ENCODE data around the gene IRF5.

DNA sequence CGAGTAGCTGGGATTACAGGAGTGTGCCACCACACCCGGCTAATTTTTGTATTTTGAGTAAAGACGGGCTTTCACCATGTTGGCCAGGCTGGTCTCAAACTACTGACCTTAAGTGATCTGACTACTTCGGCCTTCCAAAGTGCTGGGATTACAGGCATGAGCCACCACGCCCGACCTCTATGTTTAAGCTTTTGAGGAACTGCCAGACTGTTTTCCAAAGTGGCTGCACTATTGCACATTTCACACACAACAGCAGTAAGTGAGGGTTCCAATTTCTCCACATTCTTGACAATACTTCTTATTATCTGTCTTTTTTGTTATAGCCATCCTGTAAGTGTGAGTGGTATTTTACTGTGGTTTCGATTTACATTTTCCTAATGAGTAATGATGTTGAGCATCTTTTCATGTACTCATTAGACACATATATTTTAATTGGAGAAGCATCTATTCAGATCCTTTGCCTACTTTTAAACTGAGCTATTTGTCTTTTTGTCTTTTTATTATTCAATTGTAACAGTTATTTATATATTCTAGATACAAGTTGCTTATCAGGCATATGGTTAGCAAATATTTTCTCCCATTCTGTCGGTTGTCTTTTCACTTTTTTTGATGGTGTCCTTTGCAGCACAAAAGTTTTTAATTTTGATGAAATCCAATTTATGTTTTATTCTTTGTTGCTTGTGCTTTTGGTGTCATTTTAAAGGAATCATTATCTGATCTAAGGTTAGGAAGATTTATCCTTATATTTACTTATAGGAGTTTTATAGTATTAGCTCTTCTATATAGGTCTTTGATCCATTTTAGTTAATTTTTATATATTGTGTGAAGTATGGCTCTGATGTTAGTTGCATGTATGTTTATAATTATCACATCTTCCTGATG lies 12.8 kb upstream of the IRF5 start:
- TF ChIP-seq, protein P1, sequence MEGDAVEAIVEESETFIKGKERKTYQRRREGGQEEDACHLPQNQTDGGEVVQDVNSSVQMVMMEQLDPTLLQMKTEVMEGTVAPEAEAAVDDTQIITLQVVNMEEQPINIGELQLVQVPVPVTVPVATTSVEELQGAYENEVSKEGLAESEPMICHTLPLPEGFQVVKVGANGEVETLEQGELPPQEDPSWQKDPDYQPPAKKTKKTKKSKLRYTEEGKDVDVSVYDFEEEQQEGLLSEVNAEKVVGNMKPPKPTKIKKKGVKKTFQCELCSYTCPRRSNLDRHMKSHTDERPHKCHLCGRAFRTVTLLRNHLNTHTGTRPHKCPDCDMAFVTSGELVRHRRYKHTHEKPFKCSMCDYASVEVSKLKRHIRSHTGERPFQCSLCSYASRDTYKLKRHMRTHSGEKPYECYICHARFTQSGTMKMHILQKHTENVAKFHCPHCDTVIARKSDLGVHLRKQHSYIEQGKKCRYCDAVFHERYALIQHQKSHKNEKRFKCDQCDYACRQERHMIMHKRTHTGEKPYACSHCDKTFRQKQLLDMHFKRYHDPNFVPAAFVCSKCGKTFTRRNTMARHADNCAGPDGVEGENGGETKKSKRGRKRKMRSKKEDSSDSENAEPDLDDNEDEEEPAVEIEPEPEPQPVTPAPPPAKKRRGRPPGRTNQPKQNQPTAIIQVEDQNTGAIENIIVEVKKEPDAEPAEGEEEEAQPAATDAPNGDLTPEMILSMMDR (IDR thresholded peaks at IDR 0.05): no peak
- TF ChIP-seq POLR2AphosphoS5 (IDR thresholded peaks at IDR 0.05; ENCODE audit: low read depth, low read length) (no peak), TCF7L2 (IDR thresholded peaks at IDR 0.05; ENCODE audit: low read depth, low read length) (no peak), SIN3A (IDR thresholded peaks at IDR 0.05; ENCODE audit: borderline replicate concordance, insufficient read depth, low read depth, low read length) (no peak)
- TF ChIP-seq, protein P2, sequence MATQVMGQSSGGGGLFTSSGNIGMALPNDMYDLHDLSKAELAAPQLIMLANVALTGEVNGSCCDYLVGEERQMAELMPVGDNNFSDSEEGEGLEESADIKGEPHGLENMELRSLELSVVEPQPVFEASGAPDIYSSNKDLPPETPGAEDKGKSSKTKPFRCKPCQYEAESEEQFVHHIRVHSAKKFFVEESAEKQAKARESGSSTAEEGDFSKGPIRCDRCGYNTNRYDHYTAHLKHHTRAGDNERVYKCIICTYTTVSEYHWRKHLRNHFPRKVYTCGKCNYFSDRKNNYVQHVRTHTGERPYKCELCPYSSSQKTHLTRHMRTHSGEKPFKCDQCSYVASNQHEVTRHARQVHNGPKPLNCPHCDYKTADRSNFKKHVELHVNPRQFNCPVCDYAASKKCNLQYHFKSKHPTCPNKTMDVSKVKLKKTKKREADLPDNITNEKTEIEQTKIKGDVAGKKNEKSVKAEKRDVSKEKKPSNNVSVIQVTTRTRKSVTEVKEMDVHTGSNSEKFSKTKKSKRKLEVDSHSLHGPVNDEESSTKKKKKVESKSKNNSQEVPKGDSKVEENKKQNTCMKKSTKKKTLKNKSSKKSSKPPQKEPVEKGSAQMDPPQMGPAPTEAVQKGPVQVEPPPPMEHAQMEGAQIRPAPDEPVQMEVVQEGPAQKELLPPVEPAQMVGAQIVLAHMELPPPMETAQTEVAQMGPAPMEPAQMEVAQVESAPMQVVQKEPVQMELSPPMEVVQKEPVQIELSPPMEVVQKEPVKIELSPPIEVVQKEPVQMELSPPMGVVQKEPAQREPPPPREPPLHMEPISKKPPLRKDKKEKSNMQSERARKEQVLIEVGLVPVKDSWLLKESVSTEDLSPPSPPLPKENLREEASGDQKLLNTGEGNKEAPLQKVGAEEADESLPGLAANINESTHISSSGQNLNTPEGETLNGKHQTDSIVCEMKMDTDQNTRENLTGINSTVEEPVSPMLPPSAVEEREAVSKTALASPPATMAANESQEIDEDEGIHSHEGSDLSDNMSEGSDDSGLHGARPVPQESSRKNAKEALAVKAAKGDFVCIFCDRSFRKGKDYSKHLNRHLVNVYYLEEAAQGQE (IDR thresholded peaks at IDR 0.05; ENCODE audit: insufficient read depth in 1 of 2, low read depth in 2 of 2, low read length in 1 of 2): no peak
